ENCODE results near the gene DENND2A. TPM values are rescaled to one million over a fixed set of nuclear protein-coding genes. Genes with fewer than 3 reads are reported as not detected.
"Not testable (repeated sequence)": the region's sequence is repeated elsewhere in the genome, so short reads cannot be mapped to it uniquely, and the experiment has no call there.

Gene DENND2A
- total and polyA plus RNA-seq, 9 donors = 23.9 to 72.2 (median 48.3) TPM

DNA sequence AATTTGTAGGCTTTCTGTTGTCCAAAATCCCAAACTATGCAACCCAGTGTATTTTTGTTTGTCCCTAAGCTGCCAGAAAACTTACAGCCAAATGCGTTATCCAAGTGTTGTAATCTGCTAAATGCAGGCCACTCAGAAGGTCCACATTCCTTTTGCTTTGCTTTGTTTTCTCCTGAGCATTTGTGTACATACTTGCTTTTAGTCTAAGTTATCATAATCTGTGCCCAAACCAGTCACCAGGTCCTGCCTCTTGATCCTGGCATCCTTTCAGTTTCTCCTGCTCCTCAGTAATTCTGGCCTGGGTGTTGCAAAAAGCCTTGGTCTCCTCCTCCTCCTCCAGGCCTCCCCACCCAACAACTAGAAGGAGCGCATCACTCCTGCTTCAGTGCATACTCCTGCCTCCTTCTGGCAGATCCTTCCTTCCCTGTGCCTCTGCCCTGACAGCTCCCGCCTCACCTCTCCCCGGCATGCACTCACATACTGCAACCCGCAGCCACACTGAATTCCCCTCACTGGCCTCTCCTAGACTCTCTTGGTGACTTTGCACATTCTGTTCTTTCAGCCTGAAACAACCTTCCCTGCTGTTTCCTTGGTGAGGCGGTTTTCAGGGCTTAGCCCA lies 2.3 kb downstream of the DENND2A start:
- 32% methylated on average over 6 of the region's 6 CpGs for WGBS (ENCODE audit: insufficient coverage)

DNA sequence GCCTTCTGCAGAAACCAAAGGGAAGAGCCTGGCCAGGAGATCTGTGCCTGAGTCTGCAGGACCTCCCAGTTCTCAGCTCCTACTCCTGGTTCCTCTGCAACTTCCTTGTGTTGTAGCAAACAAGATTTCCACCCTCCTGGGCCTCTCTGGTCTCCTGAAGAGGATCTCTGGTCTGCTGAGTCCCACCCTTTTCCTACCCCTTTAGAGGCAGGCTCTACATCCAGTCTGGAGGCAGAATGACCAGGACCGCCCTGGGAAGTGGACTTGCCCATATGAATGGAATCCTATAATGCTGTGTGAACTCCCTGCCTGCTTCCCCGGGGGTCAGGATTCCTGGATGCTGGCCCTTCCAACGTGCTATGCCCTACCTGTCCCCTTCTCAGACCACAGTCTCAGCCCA lies 3.2 kb downstream of the DENND2A start:
- Histone ChIP-seq H3K36me3 (ENCODE audit: control insufficient read depth, insufficient read depth, low read length) (peaks cover 13% of the 10 kb centered on the region), H3K9me3 (replicated peaks; ENCODE audit: control insufficient read depth, low read depth, low read length) (no peaks in the 10 kb centered on the region), H3K27ac (ENCODE audit: low read length) (peak overlapping the region; percentile 93), H3K4me1 (ENCODE audit: control insufficient read depth, insufficient read depth, low read length) (peaks cover 52% of the 10 kb centered on the region), H3K27me3 (ENCODE audit: control insufficient read depth, insufficient read depth, low read length) (peaks cover 8% of the 10 kb centered on the region), H3K4me3 (ENCODE audit: low read length) (peak overlapping the region; percentile 13)
- WGBS (ENCODE audit: insufficient coverage) = 28% methylated on average over 2 of the region's 3 CpGs
- peak; percentile 54 for DNase-seq

More for the DNA sequence above, 2.3 kb downstream of the DENND2A start:
- Histone ChIP-seq H3K27me3 (ENCODE audit: control insufficient read depth, insufficient read depth, low read length) (peaks cover 8% of the 10 kb centered on the region), H3K4me1 (ENCODE audit: control insufficient read depth, insufficient read depth, low read length) (peaks cover 50% of the 10 kb centered on the region), H3K4me3 (ENCODE audit: low read length) (peak overlapping the region; percentile 92), H3K36me3 (ENCODE audit: control insufficient read depth, insufficient read depth, low read length) (peaks cover 13% of the 10 kb centered on the region), H3K27ac (ENCODE audit: low read length) (peak overlapping the region; percentile 93), H3K9me3 (replicated peaks; ENCODE audit: control insufficient read depth, low read depth, low read length) (no peaks in the 10 kb centered on the region)
- DNase-seq = peak; percentile 96

DNA sequence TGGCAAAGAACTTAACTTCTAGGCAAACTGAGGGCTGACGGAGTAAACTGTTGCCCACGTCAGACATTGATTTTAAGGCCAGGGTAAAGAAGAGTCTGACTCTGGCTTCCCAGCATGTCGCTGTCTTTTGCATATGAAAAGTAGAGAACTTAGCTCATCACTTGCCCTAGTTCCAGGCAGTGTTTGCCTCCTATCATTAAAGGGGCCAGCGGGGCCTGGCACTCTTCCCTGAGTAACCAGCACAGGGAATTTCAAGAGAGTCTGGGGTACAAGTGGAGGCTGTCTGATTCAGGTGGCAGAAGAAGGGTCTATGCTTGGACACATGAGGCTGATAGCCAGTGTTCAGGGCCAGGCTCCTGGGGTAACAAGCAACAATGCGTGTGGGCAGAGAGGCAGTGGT lies 4.8 kb downstream of the DENND2A start:
- Histone ChIP-seq H3K9me3 (replicated peaks; ENCODE audit: control insufficient read depth, low read depth, low read length) (no peaks in the 10 kb centered on the region), H3K4me1 (ENCODE audit: control insufficient read depth, insufficient read depth, low read length) (peaks cover 57% of the 10 kb centered on the region), H3K36me3 (ENCODE audit: control insufficient read depth, insufficient read depth, low read length) (peaks cover 13% of the 10 kb centered on the region), H3K27ac (ENCODE audit: low read length) (peak overlapping the region; percentile 65), H3K27me3 (ENCODE audit: control insufficient read depth, insufficient read depth, low read length) (peaks cover 2% of the 10 kb centered on the region), H3K4me3 (ENCODE audit: low read length) (no peak overlapping the region)
- DNase-seq = no peak
- 45% methylated on average over 3 of the region's 5 CpGs for WGBS (ENCODE audit: insufficient coverage)

DNA sequence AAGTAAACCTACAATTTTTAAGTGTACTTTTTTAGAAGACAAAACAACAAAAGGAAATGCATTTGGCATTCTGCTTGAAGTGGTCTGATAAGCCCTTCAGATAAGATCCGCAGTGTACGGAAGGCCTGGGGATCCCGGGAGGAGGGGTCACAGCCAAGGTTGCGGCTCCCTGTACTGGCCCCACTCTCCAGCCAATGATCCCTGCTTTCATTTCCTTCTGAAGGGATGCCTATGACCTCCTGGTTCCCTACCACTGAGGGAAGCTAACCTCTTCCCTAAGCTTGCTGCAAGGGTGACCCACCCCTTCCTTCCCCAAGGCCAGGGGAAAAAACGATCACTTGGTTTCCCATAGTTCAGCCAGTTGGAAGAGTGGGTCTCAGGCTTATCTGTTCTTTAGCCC lies 5.3 kb downstream of the DENND2A start:
- H3K4me3 ChIP-seq (ENCODE audit: low read length) = no peak overlapping the region
- H3K36me3 ChIP-seq (ENCODE audit: control insufficient read depth, insufficient read depth, low read length) = peaks cover 13% of the 10 kb centered on the region
- H3K9me3 ChIP-seq (replicated peaks; ENCODE audit: control insufficient read depth, low read depth, low read length) = no peaks in the 10 kb centered on the region
- peak overlapping the region; percentile 65 for H3K27ac ChIP-seq (ENCODE audit: low read length)
- H3K4me1 ChIP-seq (ENCODE audit: control insufficient read depth, insufficient read depth, low read length) = peaks cover 57% of the 10 kb centered on the region
- H3K27me3 ChIP-seq (ENCODE audit: control insufficient read depth, insufficient read depth, low read length) = peaks cover 2% of the 10 kb centered on the region
- DNase-seq = no peak
- 23% methylated on average over 4 of the region's 5 CpGs for WGBS (ENCODE audit: insufficient coverage)

DNA sequence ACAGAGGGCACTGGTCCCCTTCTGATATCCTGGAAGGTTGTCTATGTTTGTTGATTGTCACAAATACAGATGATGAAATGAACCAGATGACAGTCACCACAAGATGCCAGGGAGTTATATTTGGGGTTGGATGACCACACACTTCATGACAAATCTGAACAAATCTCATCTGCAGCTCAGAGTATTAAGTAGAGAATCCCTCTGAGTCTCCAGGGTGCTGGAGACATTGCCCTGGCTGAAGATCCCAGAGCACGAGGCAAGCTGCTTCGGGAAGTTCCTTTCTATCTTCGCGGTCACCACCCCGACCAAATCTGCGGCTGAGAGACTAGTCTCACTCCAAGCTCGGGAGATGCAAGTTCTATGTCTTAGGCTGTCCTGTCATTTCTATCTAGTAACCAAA lies 9.0 kb downstream of the DENND2A start:
- peak overlapping the region; percentile 57 for H3K27ac ChIP-seq (ENCODE audit: low read length)
- peaks cover 44% of the 10 kb centered on the region for H3K4me1 ChIP-seq (ENCODE audit: control insufficient read depth, insufficient read depth, low read length)
- no peak overlapping the region for H3K4me3 ChIP-seq (ENCODE audit: low read length)
- no peaks in the 10 kb centered on the region for H3K9me3 ChIP-seq (replicated peaks; ENCODE audit: control insufficient read depth, low read depth, low read length)
- WGBS (ENCODE audit: insufficient coverage) = 23% methylated on average over 7 of the region's 7 CpGs
- H3K27me3 ChIP-seq (ENCODE audit: control insufficient read depth, insufficient read depth, low read length) = no peaks in the 10 kb centered on the region
- peak; percentile 51 for DNase-seq
- H3K36me3 ChIP-seq (ENCODE audit: control insufficient read depth, insufficient read depth, low read length) = peaks cover 11% of the 10 kb centered on the region

DNA sequence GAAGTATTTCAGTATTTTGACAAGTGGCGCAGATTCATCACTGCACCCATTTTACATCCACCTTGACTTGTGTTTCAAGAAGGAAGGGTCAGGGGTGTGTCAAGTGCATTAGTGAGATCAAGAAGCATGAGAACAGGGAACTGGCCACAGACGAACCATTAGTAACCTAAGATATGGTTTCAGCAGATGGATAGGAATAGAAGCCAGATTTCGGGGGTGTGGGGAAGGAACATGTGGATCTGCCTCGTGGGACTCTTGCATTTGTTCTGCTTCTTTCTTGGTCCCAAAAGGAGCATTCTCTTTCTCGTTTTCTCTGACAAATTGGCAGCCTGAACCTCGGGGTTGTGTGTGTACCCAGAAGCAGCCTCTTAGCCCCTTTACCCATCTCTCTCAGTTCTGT lies 9.6 kb downstream of the DENND2A start:
- H3K27me3 ChIP-seq (ENCODE audit: control insufficient read depth, insufficient read depth, low read length) = no peaks in the 10 kb centered on the region
- H3K4me3 ChIP-seq (ENCODE audit: low read length) = no peak overlapping the region
- H3K36me3 ChIP-seq (ENCODE audit: control insufficient read depth, insufficient read depth, low read length) = peaks cover 11% of the 10 kb centered on the region
- WGBS (ENCODE audit: insufficient coverage) = 25% methylated on average over 3 of the region's 6 CpGs
- H3K27ac ChIP-seq (ENCODE audit: low read length) = peak overlapping the region; percentile 57
- peak; percentile 93 for DNase-seq
- H3K4me1 ChIP-seq (ENCODE audit: control insufficient read depth, insufficient read depth, low read length) = peaks cover 44% of the 10 kb centered on the region
- H3K9me3 ChIP-seq (replicated peaks; ENCODE audit: control insufficient read depth, low read depth, low read length) = no peaks in the 10 kb centered on the region

DNA sequence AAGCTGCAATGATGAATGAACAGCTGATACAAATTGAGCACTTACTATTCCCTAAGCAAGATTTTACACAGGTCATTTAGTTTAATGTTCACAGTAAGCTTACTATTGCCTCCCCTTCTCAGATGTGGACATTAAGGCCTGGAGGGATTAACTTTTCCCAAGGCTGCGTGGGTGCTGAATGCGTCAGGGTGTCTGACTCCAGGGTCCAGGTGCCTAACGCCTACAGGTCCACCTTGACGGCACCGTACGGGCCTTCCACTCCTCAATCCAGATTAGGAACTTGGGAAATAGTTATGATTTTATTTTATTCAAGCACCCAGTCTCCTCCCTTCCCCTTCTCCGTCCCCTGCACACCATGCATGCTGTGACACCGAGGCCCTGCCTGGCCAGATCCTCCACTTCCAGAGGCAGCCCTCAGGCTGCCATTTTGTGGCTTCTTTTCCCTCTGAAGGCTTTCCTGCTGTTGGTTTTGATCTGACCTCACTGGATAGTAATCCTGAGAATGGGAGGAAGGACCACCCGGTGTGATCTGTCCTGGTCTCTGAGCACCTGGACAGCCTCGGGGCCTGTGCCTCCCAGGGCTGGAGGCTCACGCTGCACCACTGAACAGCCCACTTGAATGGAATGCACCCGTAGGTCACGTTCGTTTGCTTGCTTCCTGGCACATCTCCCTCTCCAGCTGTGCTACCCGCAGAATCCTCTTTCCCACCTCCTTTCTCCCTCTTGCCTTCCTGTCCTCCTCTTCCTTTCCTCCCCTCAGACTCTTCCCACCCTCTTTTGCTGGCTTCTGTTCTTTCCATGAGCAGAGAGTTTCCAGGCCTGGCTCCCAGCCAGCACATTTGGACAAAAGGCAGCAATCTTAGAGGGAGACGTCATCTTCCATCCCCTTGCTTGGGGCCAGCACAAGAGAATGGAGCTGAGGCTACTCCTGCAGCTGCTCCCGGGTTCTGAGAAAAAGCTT lies 14.4 kb downstream of the DENND2A start:
- no peaks in the 10 kb centered on the region for H3K9me3 ChIP-seq (replicated peaks; ENCODE audit: control insufficient read depth, low read depth, low read length)
- H3K27ac ChIP-seq (ENCODE audit: low read length) = peak overlapping the region; percentile 97
- H3K36me3 ChIP-seq (ENCODE audit: control insufficient read depth, insufficient read depth, low read length) = peaks cover 14% of the 10 kb centered on the region
- no peaks in the 10 kb centered on the region for H3K27me3 ChIP-seq (ENCODE audit: control insufficient read depth, insufficient read depth, low read length)
- WGBS (ENCODE audit: insufficient coverage) = 4% methylated on average over 11 of the region's 17 CpGs
- H3K4me1 ChIP-seq (ENCODE audit: control insufficient read depth, insufficient read depth, low read length) = peaks cover 45% of the 10 kb centered on the region
- no peak overlapping the region for H3K4me3 ChIP-seq (ENCODE audit: low read length)
- peak; percentile 100 for DNase-seq

DNA sequence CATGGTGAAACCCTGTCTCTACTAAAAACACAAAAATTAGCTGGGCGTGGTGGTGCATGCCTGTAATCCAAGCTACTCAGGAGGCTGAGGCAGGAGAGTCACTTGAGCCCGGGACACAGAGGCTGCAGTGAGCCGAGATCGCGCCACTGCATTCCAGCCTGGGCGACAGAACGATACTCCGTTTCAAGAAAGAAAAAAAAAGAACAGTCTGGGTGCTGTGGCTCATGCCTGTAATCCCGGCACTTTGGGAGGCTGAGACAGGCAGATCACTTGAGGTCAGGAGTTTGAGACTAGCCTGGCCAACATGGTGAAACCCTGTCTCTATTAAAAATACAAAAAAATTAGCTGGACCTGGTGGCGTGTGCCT lies 15.4 kb downstream of the DENND2A start:
- not testable (repeated sequence) for H3K27me3 ChIP-seq (ENCODE audit: control insufficient read depth, insufficient read depth, low read length); H3K4me3 ChIP-seq (ENCODE audit: low read length); DNase-seq; H3K9me3 ChIP-seq (replicated peaks; ENCODE audit: control insufficient read depth, low read depth, low read length)
- WGBS (ENCODE audit: insufficient coverage) = 81% methylated on average over 7 of the region's 10 CpGs
- Histone ChIP-seq H3K36me3 (ENCODE audit: control insufficient read depth, insufficient read depth, low read length) (peaks cover 14% of the 10 kb centered on the region), H3K4me1 (ENCODE audit: control insufficient read depth, insufficient read depth, low read length) (peaks cover 44% of the 10 kb centered on the region), H3K27ac (ENCODE audit: low read length) (peak overlapping the region; percentile 97)

DNA sequence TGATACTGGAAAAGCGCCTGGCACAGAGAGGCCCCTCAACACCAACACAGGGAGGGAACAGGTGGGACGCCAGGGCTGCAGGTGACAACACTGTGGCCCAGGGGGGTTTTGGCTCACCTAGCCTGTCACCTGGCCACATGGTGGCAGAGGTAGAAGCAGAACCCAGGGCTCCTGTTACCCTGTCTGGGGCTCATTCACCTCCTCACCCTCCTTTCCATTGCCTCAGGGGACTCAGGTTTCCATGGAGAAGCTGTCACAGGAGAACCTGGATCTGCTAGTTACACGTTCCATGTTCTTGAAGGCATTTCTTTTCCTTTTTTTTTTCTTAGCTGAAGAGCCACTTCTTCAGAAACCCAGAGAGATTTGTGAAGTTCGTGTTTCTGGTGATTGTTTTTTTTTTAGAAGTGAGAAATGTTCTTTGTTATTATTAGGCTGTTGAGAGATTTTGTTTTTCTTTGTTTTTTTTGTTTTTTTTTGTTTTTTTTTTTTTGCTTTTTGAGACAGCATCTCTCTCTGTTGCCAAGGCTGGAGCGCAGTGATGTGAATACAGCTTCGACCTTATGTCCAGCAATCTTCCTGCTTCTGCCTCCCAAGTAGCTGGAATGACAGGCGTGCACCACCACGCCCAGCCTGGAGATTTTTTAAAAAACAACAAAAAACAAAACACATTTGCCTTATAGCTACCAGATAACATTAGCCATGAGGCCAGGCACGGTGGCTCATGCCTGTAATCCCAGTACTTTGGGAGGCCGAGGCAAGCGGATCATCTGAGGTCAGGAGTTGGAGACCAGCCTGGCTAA lies 16.0 kb downstream of the DENND2A start:
- Histone ChIP-seq H3K4me3 (ENCODE audit: low read length) (no peak overlapping the region), H3K27me3 (ENCODE audit: control insufficient read depth, insufficient read depth, low read length) (no peaks in the 10 kb centered on the region), H3K36me3 (ENCODE audit: control insufficient read depth, insufficient read depth, low read length) (peaks cover 13% of the 10 kb centered on the region), H3K27ac (ENCODE audit: low read length) (peak overlapping the region; percentile 93), H3K4me1 (ENCODE audit: control insufficient read depth, insufficient read depth, low read length) (peaks cover 44% of the 10 kb centered on the region), H3K9me3 (replicated peaks; ENCODE audit: control insufficient read depth, low read depth, low read length) (no peaks in the 10 kb centered on the region)
- whole genome bisulfite sequencing (ENCODE audit: insufficient coverage) = 72% methylated on average over 7 of the region's 11 CpGs
- DNase-seq = peak; percentile 75

DNA sequence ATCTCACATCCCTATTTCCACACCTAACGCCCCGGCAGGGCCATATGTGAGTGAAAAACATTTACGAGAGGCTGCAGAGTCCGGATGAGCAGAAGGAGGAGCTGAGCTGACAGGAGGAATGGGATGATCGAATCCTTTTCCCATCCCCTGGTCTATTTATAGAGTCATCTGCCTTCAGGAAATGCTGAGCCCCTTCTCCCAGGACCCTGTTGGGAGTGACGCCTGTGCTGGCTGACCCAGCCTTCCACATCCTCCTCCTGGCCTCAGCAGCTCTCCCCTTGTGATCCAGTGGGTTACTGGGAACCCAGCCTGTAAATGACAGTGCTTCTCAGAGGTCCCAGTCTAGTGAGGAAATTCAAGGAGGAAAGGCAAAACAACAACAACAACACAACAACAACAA lies 16.6 kb downstream of the DENND2A start:
- Histone ChIP-seq H3K27me3 (ENCODE audit: control insufficient read depth, insufficient read depth, low read length) (no peaks in the 10 kb centered on the region), H3K36me3 (ENCODE audit: control insufficient read depth, insufficient read depth, low read length) (peaks cover 12% of the 10 kb centered on the region), H3K9me3 (replicated peaks; ENCODE audit: control insufficient read depth, low read depth, low read length) (no peaks in the 10 kb centered on the region), H3K4me1 (ENCODE audit: control insufficient read depth, insufficient read depth, low read length) (peaks cover 42% of the 10 kb centered on the region), H3K4me3 (ENCODE audit: low read length) (no peak overlapping the region), H3K27ac (ENCODE audit: low read length) (peak overlapping the region; percentile 93)
- peak; percentile 98 for DNase-seq
- no CpG with 5 or more reads among the region's 6 CpGs for WGBS (ENCODE audit: insufficient coverage)
